GM19452 (cell line): ENCODE measurements around the gene MYLK2.
A peak's percentile ranks its signal among the peaks of the same experiment; 100 is the strongest.

ENCODE experiments used
- ATAC-seq: cut with Tn5 transposase; IDR thresholded peaks from one replicate; pipeline ENCODE4 v1.9.1; 2021; ENCODE audit not compliant: unreplicated experiment

MYLK2 gene

GRCh38 chr20:31851240-31851955 is 32.2 kb downstream of the MYLK2 start:
- no peak for ATAC-seq

- no peak for ATAC-seq
Observed at GRCh38 chr20:31853481-31853880, 34.3 kb downstream of the MYLK2 start.

- ATAC-seq: no peak
Observed at GRCh38 chr20:31856516-31856915, 37.4 kb downstream of the MYLK2 start.

GRCh38 chr20:31857861-31858759 is 39.0 kb downstream of the MYLK2 start:
- peak; percentile 83 for ATAC-seq

GRCh38 chr20:31858760-31859083 is 39.6 kb downstream of the MYLK2 start:
- no peak for ATAC-seq

- ATAC-seq: no peak
Observed at GRCh38 chr20:31859266-31859997, 40.3 kb downstream of the MYLK2 start.

GRCh38 chr20:31859998-31860380 is 40.8 kb downstream of the MYLK2 start:
- no peak for ATAC-seq

- ATAC-seq: no peak
Observed at GRCh38 chr20:31860390-31861134, 41.4 kb downstream of the MYLK2 start.

GRCh38 chr20:31861135-31861384 is 41.9 kb downstream of the MYLK2 start:
- no peak for ATAC-seq

- no peak for ATAC-seq
Observed at GRCh38 chr20:31861385-31862156, 42.4 kb downstream of the MYLK2 start.

GRCh38 chr20:31862157-31862470 is 43.0 kb downstream of the MYLK2 start:
- ATAC-seq: no peak

- ATAC-seq: no peak
Observed at GRCh38 chr20:31862506-31862905, 43.4 kb downstream of the MYLK2 start.

- no peak for ATAC-seq
Observed at GRCh38 chr20:31863296-31864085, 44.3 kb downstream of the MYLK2 start.

GRCh38 chr20:31864521-31865400 is 45.6 kb downstream of the MYLK2 start:
- no peak for ATAC-seq

GRCh38 chr20:31866221-31866620 is 47.1 kb downstream of the MYLK2 start:
- no peak for ATAC-seq

- no peak for ATAC-seq
Observed at GRCh38 chr20:31868853-31869672, 49.9 kb downstream of the MYLK2 start.

GRCh38 chr20:31869673-31869941 is 50.5 kb downstream of the MYLK2 start:
- no peak for ATAC-seq

GRCh38 chr20:31869942-31870725 is 51.0 kb downstream of the MYLK2 start, which contains the start of the genes DUSP15 and TTLL9:
Gene DUSP15, minus strand, starts transcription at chr20:31870527. Its CDS starts 190 bp downstream, at chr20:31870337.
Gene TTLL9, plus strand, starts transcription at chr20:31870634. Its CDS starts 493 bp downstream, at chr20:31871127.
- ATAC-seq: no peak
